GM18499 (cell line): ENCODE results near the gene LRP1.

Experiments
- ATAC-seq: cut with Tn5 transposase; IDR thresholded peaks from one replicate; pipeline ENCODE4 v1.9.1; 2021; ENCODE audit warnings: moderate number of reproducible peaks; ENCODE audit not compliant: insufficient read depth, unreplicated experiment

Gene LRP1

DNA sequence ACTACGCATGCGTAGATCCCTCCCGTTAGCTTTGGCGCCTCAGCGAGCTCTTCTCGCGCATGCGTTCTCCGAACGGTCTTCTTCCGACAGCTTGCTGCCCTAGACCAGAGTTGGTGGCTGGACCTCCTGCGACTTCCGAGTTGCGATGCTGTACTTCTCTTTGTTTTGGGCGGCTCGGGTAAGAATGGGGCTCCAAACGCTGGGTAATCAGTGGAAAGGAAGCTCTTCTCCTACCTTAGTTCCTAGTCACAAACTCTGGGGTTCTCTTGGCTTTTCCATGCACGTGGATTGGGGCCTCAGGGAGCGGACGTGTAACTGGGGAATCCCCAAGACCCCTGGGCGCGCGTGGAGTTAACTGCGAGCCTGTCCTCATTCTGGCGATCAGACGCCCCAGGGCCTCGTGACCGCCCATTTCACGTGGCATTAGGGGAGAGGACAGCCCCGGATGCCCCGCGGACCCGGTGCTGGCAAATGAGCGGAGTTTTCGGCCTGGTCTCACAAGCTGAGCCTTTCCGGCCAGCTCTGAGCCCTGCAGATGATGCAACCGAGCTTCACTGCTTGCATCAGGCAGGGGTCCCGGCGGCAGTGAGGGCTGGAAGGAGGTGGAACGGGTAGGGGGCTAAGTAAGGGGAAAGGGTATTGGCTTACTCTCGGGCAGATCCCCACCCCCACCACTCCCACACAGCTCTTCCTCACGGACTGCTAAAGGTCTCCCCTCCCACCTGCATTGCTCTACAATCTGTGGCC lies 101.5 kb downstream of the LRP1 start, which contains the start of gene SHMT2:
Gene SHMT2 (plus strand): TSS at position 78 of the 747 bp plus-strand sequence. CDS start 68 bp downstream, at position 146.
- ATAC-seq: peak; percentile 56

- no peak for ATAC-seq
Observed at GRCh38 chr12:57230381-57231155, 102.3 kb downstream of the LRP1 start.

DNA sequence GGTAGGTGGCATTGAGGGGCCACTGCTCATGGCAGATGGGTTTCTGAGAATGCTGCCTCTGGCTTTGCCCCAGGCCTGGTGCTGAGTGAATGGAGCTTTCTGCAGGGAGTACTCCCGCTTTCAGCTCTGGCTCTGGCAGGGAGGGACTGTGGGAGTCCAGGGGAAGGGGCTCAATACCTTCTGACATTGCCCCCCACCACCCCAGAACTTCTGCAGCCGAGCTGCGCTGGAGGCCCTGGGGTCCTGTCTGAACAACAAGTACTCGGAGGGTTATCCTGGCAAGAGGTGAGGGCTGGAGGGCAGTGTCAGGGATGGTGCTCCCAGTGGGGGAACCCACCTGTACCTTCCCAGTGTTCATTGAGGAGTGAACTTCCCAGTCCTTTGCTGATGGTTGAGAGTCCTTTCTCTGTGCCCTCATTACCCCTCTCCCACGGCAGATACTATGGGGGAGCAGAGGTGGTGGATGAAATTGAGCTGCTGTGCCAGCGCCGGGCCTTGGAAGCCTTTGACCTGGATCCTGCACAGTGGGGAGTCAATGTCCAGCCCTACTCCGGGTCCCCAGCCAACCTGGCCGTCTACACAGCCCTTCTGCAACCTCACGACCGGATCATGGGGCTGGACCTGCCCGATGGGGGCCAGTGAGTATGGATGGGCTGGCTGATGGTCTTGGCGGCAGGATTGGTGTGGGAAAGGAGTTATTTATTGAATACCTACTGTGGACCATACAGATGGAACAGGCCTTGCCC lies 103.2 kb downstream of the LRP1 start:
- ATAC-seq: no peak

DNA sequence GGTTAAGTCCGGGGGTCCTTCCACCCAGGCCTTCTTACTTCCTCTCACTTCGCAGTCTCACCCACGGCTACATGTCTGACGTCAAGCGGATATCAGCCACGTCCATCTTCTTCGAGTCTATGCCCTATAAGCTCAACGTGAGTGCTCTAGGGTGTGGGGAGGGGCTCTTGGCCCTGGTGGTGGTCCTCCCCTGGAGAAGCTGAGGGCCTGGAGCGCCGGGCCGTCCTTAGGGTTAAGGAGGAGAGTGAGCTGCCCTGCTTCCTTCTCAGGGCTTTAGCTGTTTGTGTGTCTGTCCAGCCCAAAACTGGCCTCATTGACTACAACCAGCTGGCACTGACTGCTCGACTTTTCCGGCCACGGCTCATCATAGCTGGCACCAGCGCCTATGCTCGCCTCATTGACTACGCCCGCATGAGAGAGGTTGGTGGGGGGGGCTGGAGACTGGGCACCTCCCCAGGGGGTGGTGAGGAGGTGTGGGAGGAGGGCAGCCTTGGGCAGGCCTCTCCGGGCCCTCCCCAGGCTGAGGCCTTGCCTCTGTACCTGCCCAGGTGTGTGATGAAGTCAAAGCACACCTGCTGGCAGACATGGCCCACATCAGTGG lies 104.0 kb downstream of the LRP1 start:
- ATAC-seq: no peak

DNA sequence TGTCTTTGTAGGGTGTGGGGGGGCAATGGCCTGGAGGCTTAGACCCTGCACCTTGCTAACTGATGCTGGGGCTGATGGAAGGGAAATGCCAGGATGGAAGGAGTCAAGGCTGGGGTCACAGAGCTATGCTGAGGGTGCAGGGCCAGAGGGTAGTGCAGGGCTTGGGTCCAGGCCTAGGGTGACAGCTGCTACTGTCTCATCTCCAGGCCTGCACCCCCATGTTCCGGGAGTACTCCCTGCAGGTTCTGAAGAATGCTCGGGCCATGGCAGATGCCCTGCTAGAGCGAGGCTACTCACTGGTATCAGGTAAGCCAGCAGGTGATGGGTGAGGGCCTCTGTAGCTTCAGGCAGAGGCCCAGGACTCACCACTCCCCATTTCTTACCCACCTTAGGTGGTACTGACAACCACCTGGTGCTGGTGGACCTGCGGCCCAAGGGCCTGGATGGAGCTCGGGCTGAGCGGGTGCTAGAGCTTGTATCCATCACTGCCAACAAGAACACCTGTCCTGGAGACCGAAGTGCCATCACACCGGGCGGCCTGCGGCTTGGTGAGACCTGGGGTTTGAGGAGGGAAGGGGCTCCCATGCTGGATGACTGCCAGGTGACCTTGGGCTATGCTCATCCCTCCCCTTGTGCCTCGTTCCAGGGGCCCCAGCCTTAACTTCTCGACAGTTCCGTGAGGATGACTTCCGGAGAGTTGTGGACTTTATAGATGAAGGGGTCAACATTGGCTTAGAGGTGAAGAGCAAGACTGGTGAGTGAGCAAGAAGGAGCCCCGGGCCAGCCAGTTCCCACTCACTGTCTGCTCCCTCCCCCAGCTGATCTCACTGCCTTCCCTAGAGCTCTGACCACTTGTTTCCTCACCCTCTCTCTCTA lies 105.3 kb downstream of the LRP1 start:
- no peak for ATAC-seq

GRCh38 chr12:57234233-57234570 lies 105.9 kb downstream of the LRP1 start:
- no peak for ATAC-seq

- no peak for ATAC-seq
Observed at GRCh38 chr12:57234571-57235016, 106.3 kb downstream of the LRP1 start.

DNA sequence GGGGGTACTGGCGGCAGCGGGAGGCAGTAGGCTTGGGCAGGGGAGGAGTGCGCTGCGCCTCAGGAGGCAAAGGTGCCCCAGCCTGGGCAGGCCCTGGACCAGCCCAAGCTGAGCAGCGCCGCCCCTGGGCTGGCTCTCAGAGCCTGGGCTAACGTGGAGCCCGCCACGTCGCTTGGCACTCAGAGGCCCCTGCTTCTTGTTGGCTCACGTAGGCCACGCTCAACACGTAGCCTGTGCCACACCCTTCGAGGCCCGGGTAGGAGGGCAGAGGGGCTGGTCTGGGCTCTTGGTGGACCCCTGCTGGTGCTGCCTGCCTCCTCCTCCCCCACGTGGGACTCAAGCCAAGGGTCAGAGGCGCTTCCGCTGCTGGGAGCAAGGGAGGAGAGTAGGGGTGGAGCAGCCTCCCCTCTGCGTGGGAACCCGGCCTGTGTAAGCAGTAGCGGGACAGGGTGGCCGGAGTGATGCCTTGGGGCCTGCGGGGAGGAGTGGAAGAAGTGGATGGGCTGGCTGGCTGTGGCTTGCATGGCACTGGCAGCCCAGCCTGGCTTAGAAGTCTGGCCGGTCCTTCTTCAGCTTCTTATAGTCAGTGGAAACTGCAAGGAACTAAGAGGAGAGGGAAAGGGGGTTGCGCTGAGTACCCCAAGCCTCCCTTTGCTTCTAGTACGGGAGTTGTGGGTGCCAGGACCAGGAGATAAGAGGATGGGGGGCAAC lies 106.9 kb downstream of the LRP1 start:
- ATAC-seq: no peak

GRCh38 chr12:57235728-57236131 lies 107.4 kb downstream of the LRP1 start:
- no peak for ATAC-seq

- ATAC-seq: no peak
Observed at GRCh38 chr12:57236201-57236924, 108.1 kb downstream of the LRP1 start.

GRCh38 chr12:57236925-57237595 lies 108.8 kb downstream of the LRP1 start:
- no peak for ATAC-seq

GRCh38 chr12:57237596-57237931 lies 109.3 kb downstream of the LRP1 start:
- ATAC-seq: no peak

GRCh38 chr12:57237932-57238853 lies 109.9 kb downstream of the LRP1 start:
- no peak for ATAC-seq

DNA sequence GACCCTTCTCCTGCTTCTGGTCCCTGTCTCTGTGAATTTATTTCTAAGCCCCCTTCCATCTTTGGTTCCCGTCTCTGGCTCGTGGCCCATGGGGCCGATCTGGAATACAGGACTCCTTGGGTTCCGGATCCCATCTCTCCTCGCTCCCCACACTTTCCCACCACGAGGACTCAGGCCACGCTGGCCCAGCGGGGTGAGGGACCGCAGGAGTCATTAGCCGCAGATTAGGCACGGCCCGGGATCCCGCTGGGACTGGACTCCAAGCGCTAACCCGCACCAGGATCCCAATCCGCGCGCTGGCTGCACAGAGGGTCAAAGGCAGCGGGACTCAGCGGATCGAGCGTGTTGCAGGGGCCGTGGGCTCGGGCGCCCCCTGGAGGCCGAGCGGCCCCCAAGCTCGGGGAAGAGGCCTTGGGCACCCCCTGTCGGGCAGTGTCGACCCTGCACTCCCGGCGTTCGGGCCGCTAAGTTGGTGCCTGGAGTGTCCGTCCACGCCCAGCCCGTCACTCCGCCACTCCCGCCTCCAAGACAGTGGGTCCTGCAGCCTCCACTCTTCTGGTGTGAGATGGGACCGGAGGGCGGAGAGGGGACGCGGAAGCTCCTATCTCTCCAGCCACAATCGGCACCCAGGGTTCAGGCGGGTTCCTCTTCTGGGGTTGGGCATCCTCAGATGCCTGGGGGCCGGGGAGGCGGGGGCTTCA lies 110.7 kb downstream of the LRP1 start:
- ATAC-seq: peak; percentile 26

DNA sequence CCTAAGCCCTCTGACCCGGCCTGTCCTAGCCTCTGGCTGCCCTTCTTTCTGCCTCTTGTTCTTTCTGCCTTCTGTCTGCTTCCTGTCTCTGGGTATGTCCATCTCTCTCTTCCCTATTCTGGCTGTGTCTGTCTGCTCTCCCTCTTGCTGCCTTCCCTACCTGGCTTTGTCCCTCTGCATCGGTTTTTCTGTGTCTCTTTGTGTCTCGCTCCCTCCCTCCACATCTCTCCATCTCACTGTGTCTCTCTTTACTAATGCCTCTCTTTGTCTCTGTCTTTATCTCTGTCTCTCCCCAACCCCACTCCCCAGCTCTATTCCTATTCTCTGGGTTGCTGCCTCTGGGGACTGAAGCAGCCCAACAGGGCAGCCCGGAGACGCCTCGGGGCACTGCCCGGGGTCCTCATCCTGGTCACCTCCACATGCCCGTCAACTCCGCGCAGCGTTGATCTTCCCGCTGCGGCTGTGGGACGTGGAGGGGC lies 111.3 kb downstream of the LRP1 start:
- ATAC-seq: no peak
